ENCODE results near the gene PIGS.
"Not testable (repeated sequence)": the region's sequence is repeated elsewhere in the genome, so short reads cannot be mapped to it uniquely, and the experiment has no call there.

Gene PIGS

DNA sequence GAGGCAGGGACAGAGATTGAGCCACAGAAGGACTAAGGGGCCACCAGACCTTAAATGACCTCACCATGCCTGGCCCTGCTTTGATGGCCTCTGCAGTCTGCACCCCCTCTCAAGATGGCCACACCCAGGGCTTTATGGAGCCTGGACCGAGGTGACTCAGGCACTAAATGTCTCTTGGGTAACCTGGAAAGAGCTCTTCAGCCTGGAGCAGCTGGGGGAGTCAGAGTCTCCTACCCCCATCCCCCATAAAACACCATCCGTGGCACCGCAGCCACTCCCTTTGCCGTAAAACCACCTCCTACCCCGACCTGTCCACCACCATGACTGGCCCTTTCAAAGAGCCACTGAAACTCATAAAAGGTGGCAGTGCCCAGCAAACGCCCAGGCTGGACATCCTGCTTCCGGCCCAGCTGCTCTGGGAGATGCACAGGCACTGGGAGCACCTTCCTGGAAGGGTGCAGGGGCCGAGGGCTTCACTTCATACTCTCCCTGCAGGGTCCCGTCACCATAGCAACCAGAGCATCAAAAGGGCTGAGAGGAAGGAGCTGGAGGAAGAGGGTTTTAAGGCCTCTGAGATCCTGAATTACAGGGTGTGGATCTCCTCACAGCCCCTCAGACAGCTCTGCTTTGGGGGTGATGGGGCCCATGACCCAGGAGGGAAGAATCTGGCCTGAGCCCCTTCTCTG is 42.9 kb downstream of the PIGS start:
- no peak for DNase-seq

- DNase-seq: no peak
These were observed 43.5 kb downstream of the PIGS start for GRCh38 chr17:28527859-28528258.

GRCh38 chr17:28527181-28527681 is 44.1 kb downstream of the PIGS start:
- DNase-seq: peak; percentile 93

DNA sequence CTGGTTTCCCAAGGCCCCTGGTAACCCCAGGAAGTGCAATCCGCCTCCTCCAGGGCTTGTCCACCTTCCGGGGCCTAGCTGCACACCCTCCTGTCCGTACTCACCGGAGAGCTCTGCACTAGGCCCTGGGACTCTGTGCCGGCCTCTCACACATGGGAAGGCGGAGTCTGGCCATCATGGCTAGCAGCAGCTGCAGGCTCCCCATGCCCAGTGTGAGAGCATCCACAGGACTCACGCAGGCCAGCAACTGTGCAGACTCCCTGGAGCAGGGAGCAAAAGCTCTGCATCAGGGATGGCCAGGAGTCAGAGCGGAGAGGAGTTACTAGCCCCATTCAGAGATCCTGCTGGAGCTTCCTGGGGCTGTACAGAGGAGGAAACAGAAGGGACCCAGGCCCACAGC is 44.9 kb downstream of the PIGS start:
- no peak for DNase-seq

DNA sequence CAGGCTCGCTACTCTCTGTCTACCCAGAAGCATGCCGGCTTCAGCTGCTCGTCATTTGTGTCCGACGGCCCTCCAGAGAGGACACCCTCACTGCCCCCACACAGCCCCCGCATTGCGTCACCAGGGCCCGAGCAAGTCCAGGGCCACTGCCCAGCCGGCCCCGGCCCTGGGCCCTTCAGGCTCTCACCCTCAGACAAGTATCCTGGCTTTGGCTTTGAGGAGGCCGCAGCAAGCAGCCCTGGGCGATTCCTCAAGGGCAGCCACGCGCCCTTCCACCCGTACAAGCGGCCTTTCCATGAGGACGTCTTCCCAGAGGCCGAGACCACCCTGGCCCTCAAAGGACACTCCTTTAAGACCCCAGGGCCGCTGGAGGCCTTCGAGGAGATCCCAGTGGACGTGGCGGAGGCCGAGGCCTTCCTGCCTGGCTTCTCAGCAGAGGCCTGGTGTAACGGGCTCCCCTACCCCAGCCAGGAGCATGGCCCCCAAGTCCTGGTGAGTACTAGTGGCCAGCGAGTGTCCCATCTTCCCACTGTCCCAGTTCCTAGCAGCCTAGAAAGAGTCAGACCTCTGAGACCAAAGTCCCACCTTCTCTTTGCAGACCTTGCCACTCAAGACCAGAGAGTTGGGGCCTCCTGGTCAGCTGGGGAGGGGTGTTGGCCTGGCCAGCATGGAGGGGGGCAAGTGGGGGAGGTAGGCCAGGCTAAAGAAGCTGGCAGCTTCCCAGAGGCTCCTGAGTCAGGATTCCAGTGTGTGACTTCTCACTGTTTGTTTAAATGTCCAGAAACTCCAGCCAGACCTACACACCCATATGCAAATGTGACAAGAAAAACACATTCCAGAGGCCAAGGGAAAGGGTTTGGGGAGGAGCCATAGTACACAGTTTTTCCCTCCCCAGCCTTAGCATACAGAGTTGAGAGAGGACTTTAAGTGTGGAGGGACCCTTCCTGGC is 46.6 kb downstream of the PIGS start:
- DNase-seq: no peak

GRCh38 chr17:28523876-28524275 is 47.4 kb downstream of the PIGS start:
- DNase-seq: no peak

- DNase-seq: no peak
These were observed 48.1 kb downstream of the PIGS start for GRCh38 chr17:28523186-28523585.

DNA sequence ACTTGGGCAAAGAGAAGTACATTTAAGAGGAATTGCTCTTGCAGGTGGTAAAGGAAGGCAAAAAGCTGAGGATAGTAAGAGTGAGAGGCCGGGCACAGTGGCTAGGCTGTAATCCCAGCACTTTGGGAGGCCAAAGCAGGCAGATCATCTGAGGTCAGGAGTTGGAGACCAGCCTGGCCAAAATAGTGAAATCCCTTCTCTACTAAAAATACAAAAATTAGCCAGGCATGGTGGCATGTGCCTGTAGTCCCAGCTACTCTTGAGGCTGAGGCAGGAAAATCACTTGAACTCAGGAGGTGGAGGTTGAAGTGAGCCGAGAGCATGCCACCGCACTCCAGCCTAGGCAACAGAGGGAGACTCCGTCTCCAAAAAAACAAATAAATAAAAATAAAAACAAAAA is 49.0 kb downstream of the PIGS start:
- DNase-seq: not testable (repeated sequence)

DNA sequence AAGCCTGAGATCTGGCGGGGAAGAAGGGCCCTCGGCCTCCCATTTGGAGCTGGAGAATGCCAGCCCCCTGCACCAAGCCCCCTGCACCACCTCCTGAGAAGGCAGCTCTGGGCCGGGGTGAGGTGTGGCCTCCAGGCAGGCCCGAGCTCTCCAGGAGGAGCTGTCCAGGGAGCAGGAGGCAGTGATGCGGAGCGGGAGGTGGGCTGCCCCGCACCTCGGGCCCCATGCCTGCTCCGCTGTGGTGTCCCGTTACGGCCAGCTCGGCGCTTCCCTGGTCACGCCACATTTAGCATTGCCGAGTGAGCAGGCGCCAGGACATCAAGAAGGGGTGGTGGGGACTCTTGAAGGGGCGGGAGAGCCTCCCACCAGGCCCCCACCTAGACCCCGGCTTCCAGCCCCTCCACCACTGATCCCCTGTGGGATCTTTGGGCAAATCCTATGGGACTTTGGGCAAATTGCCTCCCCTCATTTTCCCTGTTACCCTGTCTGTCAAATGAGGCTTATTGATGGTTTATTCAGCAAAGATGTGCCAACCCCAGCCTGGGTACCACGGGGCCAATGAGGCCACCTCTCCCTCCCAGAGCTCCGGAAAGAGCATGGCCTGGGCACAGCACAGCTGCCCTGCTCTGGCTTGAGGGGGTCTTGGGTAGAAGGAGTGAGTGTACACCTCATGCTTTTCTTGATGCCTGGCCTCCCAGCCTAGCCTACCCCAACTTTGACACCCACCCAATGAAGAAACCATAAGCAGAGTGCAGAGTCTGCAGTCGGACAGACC is 49.8 kb downstream of the PIGS start:
- DNase-seq: no peak

DNA sequence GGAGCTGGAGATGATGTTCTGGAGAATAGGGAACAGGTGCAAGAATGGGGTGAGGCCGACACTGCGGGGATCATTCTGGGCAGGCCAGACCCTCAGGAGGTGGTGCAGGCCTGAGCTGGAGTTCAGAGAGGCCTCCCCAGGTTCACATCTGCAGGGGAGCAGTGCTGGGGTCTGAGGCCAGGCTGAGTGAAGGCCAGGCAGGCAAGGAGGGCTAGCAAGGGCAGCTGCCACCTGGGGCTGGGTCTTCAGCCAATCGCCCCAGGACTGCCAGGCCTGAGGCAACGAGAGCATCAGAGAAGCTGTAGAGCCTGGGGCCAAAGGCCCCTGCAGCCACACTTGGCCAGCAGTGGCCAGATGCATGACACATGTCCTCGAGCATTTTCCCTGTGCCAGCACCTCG is 50.6 kb downstream of the PIGS start:
- DNase-seq: no peak

DNA sequence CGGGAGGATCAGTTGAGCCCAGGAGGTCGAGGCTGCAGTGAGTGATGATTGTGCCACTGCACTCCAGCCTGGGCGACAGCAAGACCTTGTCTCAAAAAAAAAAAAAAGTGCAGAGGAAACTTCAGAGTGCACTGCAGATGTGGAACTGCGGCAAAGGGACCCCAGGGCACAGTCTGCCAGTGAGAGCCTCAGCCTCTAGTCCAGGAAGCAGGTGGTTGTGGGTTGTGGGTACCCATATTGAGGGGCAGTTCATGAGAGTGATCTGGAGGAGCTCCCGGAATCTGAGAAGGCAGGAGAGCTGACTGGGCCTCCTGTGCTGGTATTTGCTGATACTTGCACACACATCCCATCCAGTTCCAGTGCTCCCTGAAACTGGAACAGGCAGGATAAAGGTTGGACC is 52.1 kb downstream of the PIGS start:
- DNase-seq: peak; percentile 87

DNA sequence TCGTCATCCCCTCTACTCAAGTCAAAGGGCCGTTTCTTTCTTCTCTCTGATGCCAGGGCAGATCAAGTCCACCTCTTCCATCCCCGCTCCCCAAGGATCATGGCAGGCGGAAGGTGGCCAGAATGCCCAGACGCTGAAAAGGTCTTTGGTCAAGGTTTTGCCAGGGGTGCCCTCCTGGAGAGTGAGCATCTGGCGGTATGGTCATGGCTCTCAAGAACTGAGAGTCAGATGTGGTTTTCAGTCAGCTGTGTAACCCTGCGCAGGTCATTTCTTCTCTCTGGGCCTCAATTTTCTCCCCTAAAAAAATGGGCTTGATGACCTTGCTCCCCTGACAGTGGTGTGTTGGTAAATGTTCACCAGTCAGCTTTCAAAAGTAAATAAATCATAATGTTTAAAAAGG is 52.7 kb downstream of the PIGS start:
- no peak for DNase-seq

- DNase-seq: peak; percentile 71
These were observed 53.2 kb downstream of the PIGS start for GRCh38 chr17:28518132-28518531.

GRCh38 chr17:28515518-28515917 is 55.8 kb downstream of the PIGS start:
- no peak for DNase-seq

GRCh38 chr17:28514561-28515002 is 56.7 kb downstream of the PIGS start:
- no peak for DNase-seq

GRCh38 chr17:28513476-28513875 is 57.8 kb downstream of the PIGS start:
- DNase-seq: no peak

GRCh38 chr17:28511858-28512461 is 59.4 kb downstream of the PIGS start:
- peak; percentile 27 for DNase-seq

- DNase-seq: peak; percentile 40
These were observed 61.5 kb downstream of the PIGS start for GRCh38 chr17:28509789-28510188.

GRCh38 chr17:28508211-28508724 is 63.1 kb downstream of the PIGS start:
- no peak for DNase-seq

DNA sequence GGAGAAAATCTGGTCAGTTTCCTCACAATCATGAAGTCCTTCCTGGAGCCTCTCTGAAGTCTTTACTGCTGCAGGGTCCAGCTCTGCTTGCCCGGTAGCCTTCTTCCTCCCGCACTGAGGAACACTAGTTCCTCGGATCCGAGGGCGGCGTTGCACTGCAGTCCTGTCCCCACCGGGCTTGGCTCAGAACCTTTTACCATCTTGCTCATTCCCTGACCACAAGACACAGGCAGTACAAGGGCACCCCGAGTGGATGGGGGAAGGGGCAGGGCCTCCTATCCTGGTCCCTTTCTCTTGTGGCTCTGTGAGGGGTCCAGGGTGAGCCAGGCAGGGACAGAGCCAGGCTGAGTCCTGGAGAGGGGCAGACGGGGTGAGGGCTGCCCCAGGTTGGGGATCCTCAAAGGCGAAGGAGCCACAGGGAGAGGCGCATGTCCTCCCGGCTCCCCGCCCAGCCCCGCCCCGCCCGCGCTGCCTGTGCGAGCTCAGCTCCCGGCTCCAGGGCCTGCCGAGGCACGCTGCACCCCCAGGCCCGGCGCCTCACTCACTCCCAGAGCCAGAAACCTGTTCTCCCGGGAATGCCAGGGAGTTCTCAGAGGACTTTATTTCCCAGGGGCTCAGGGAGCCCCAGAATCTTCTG is 63.6 kb downstream of the PIGS start:
- no peak for DNase-seq

DNA sequence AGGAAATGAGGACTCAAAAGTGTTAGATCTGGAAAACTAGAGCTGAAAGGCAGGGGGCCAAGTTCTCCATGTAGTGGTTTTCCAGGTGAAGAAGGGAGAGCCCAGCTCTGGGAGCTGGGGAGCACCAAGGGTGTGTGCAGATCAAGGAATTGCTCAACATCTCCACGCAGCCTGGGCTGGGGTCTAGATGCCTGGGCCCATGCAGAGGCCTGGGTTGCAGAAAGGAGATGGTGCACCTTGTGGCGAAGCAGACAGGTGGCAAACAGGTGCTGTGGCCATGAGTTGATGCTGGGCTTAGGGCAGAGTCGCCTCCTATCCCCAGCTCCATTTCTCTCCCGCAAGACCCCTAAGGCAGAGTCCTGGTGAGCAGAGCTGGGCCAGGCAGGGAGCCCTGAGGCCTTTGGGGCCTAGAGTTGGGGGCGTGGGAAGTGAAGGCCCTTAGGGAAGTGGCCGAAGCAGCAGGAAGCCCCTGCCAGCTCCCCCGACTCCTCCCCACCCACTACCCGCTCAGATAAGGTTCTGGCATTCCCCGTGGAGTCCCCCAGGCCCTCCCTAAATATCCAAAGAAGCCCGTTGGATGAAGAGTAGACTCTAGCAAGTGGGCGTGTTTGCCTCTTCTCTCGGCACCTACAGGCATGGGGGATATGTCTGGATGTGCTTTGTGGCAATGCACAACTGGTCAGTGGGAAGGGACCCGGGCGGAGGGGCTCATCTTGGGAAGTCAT is 64.4 kb downstream of the PIGS start:
- DNase-seq: no peak

All from hematopoietic multipotent progenitor cell treated with erythropoietin and hydrocortisone succinate and interleukin-3 and kit ligand, for 4 days (in vitro differentiated cells).